ENCODE results near the gene CELF2.

CELF2 gene

GRCh38 chr10:11158080-11158479 is 140.4 kb downstream of the CELF2 start:
- FAIRE-seq: no peak

GRCh38 chr10:11159543-11160215 is 142.0 kb downstream of the CELF2 start:
- FAIRE-seq: no peak

- no peak for FAIRE-seq
Observed at GRCh38 chr10:11161096-11161495, 143.4 kb downstream of the CELF2 start.

GRCh38 chr10:11161910-11162309 is 144.2 kb downstream of the CELF2 start:
- no peak for FAIRE-seq

GRCh38 chr10:11162828-11163599 is 145.3 kb downstream of the CELF2 start:
- FAIRE-seq: no peak

- no peak for FAIRE-seq
Observed at GRCh38 chr10:11163780-11164550, 146.3 kb downstream of the CELF2 start.

GRCh38 chr10:11164551-11164802 is 146.8 kb downstream of the CELF2 start:
- FAIRE-seq: no peak

GRCh38 chr10:11164803-11165590 is 147.3 kb downstream of the CELF2 start:
- FAIRE-seq: no peak

- no peak for FAIRE-seq
Observed at GRCh38 chr10:11165591-11166543, 148.2 kb downstream of the CELF2 start.

- FAIRE-seq: no peak
Observed at GRCh38 chr10:11166550-11166949, 148.9 kb downstream of the CELF2 start.

GRCh38 chr10:11167233-11167966 is 149.7 kb downstream of the CELF2 start:
- no peak for FAIRE-seq

- FAIRE-seq: no peak
Observed at GRCh38 chr10:11168423-11169090, 150.9 kb downstream of the CELF2 start.

GRCh38 chr10:11169976-11170375 is 152.3 kb downstream of the CELF2 start:
- FAIRE-seq: no peak

GRCh38 chr10:11170574-11170973 is 152.9 kb downstream of the CELF2 start:
- no peak for FAIRE-seq

- no peak for FAIRE-seq
Observed at GRCh38 chr10:11170993-11171851, 153.6 kb downstream of the CELF2 start.

- FAIRE-seq: no peak
Observed at GRCh38 chr10:11173042-11173441, 155.4 kb downstream of the CELF2 start.

- no peak for FAIRE-seq
Observed at GRCh38 chr10:11175823-11176243, 158.2 kb downstream of the CELF2 start.

GRCh38 chr10:11176746-11177145 is 159.1 kb downstream of the CELF2 start:
- FAIRE-seq: no peak

- no peak for FAIRE-seq
Observed at GRCh38 chr10:11177381-11177780, 159.7 kb downstream of the CELF2 start.

Data from TTC549 (cell line).